ENCODE measurements around the gene ATF2.

- TF ChIP-seq CTCF (IDR thresholded peaks at IDR 0.05) (no peak), POLR2A (IDR thresholded peaks at IDR 0.05) (no peak), POLR2AphosphoS5 (IDR thresholded peaks at IDR 0.05) (no peak)
Measured at GRCh38 chr2:175027755-175028154, 140.2 kb downstream of the ATF2 start.

All from sigmoid colon (tissue), 4 donors.